ENCODE data around the gene ROCK2. TPM values are rescaled to one million over a fixed set of nuclear protein-coding genes. Genes with fewer than 3 reads are reported as not detected.

Gene ROCK2
- total RNA-seq, 1 donor from 2014 or later, result 50.7 TPM

DNA sequence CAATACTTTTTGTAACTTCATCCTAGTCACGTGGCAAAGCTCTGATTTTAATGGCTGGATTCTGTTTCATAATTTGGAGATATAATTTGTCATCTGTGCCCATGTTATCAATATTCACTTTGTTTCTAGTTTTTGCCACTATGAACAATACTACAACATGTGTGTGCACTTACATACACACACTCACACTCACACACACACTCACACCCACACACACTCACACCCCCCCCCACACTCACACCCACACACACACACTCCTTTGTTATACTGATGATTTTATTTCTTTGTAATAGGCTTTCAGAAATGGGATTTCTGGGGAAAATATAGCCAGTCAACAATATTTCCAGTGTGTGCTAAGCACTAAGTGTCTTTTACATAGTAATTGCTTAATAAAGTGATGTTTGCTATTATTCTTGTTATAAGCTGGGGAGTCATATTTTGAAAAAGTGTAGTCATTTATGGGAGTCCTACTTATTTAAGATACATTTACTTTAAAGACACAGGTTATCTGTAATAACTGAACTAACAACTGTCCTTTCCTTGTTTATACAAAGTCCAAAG, 22.8 kb upstream of the ROCK2 start:
- no peak for DNase-seq (ENCODE audit: low read depth)

DNA sequence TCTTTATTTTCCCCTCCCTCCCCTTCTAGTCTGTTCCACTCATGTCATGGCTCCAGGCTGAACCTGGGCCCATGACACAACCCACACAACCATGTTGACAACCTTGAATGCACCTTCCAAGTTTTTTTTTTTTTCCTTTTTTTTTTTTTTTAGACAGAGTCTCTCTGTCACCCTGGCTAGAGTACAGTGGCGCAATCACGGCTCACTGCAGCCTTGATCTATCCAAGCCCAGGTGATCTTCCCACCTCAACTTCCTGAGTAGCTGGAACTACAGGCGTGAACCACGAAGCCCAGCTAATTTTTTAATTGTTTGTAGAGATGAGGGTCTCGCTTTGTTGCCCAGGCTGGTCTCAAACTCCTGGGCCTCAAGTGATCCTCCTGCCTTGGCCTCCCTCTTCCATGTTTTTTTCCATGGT, 21.9 kb upstream of the ROCK2 start:
- no peak for DNase-seq (ENCODE audit: low read depth)

DNA sequence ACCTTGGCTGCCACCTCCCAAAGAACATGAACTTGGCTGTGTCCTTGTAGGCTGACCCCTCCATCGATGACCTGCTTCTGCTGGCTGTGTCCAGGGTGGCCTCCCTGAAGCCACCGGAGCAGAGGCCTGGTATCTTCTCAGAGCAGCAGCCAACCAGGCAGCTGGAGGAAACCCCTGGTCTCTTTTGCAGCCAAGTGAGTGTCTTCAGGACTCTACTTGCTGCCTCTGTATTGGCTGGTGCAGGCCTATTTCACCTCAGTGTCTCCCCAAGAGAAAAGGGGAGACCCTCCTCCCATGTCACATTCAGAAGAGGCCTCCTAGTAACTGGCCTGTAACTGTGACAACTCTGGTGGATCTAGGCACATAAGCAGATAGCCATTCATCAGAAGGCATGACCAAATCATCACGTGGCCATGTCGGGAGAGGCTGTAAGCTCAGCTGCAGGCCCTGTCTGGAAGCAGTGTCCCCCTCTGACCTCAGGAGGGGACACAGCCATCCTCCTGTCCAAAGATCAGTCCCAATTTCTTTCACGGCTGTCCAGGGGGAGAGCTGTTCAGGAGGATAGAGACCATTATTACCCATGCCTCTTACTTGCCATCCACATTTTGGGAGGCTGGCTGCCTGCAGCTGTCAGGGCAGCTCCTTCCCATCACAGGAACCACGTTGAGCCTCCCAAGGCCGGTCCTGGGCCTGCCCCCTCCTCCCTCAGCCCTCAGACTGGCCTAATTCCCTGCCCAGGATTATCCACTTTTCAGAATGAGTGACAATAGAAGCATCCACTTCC, 20.9 kb upstream of the ROCK2 start:
- no peak for DNase-seq (ENCODE audit: low read depth)

DNA sequence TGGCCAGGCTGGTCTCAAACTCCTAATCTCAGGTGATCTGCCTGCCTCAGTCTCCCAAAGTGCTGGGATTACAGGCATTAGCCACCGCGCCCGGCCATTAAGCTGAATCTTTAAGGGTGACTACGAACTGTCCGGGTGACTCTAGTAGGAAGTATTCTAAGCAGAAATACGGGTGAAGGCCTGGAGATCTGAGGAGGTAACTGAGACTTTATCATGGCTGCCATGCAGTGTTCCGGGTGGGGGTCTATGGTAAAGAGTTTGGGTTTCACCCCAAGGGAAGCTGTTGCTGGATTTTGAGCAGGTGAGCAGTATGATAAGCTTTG, 20.1 kb upstream of the ROCK2 start:
- no peak for DNase-seq (ENCODE audit: low read depth)

DNA sequence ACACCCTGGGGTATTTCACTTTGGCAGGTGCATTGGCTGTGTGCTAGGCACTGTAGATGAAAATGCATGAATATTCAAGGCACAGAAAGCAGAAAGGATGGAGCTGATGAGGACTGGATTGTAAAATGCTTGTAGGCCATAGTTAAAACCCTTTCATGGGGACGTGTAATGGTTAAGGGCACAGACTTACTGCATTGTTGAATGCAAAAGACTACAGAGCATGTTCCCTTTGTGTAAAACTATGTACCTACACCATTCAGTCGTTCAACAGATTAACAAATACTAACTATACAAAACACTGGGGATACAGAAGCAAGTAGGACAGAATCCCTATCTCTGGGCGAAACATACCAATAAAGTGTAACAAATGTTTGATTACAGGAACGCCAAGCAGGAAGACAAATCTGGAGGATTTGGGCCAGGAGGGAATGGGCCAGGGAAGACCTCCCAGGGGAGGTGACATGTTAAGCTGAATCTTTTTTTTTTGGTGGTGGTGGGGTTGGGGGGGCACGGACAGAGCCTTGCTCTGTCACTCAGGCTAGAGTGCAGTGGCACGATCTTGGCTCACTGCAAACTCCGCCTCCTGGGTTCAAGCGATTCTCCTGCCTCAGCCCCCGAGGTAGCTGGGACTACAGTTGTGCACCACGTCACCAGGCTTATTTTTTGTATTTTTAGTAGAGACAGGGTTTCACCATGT, 19.6 kb upstream of the ROCK2 start:
- no peak for DNase-seq (ENCODE audit: low read depth)

DNA sequence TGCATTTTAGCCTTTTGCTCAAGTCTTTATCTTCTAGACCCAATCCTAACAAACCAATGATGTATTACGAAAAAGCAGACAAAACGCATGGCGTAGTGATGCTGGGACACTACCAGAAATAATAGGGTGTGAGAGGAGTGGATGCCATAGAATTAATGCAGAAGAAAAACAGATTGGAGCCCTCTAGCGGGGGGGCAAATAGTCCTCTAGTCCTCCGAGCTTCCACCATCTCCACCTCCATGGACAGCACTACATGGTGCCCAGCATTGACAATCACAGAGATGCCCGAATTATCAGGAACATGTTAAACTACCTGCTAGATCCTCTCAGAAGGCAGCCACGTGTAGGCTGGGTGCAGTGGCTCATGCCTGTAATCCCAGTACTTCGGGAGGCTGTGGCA, 15.4 kb upstream of the ROCK2 start:
- no peak for DNase-seq (ENCODE audit: low read depth)

DNA sequence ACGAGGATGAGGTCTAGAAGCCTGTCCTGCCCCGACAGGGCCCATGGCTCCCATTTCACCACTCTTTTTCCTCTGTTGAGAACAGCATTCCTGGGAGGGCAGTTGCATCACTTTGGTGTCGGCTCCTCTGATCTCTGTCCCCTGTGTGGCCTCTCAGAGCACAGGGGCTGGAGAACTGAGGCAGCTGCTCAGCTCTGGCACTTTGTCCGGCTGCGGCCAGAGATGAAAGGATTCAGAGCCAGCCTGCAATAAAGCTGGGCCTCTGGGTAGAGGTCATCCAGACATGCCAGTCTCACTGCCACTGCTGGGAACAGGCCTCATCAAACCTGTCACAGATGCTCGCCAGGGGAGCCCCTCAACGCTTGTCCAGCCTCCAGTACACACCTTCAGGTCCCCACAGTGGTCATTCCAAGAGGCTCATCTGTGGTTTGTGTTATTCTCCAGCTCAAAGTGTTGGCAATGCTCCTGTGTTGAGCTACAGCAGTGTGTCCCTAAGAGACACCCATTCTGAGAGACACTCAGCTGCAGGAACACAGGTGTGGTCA, 13.1 kb upstream of the ROCK2 start:
- no peak for DNase-seq (ENCODE audit: low read depth)

DNA sequence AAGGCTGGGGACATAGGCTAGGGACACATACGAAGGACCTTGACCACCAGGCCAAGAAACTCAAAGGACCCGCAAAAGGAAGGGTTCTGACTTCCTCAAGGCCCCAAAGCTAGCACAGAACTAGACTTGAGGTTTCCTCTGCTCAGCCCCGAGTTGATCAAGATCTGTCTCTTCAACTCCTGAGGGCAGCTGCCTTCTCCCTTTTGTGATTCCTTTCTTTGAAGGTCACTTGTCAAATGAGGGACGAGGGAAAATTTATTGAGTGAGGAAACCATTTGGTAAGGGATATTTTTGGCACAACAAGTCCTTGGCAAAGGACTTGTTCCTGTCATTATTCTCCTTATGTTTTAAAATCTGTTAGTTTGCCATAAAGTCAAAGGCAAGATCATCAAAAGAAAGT, 12.3 kb upstream of the ROCK2 start:
- no peak for DNase-seq (ENCODE audit: low read depth)

DNA sequence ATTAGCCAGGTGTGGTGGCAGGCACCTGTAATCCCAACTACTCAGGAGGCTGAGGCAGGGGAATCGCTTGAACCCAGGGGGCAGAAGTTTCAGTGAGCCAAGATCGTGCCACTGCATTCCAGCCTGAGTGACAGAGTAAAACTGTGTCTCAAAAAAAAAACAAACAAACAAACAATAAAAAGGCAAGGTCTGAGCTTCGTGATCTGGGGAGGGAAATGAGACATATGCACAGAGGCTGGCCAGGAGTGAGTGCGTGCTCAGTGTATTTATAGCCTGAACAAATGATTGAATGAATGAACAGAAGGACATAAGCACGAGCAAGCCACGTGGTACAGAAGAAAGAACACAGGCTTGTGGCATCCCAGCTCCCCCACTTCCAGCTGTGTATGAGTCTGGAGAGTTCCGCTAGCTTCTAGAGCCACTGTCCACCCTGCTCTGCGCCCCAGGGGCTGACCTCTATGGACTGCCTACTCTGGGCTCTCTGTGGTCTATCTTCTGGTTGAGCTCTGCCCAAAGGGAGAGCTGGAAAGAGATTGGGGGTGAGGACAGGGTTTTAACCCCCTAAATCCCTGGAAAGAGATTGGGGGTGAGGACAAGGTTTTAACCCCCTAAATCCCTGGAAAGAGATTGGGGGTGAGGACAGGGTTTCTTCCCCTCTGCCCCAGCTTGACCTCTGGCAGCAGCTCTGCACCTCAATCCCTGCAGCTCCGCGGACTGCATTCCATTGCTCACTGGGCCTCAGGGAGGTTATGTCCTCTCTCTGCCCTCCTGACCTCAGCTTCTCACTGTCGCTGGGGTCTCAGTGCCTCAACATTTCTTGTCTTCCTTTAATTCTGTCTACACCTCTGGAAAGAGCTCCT, 11.0 kb upstream of the ROCK2 start:
- DNase-seq (ENCODE audit: low read depth), result no peak

DNA sequence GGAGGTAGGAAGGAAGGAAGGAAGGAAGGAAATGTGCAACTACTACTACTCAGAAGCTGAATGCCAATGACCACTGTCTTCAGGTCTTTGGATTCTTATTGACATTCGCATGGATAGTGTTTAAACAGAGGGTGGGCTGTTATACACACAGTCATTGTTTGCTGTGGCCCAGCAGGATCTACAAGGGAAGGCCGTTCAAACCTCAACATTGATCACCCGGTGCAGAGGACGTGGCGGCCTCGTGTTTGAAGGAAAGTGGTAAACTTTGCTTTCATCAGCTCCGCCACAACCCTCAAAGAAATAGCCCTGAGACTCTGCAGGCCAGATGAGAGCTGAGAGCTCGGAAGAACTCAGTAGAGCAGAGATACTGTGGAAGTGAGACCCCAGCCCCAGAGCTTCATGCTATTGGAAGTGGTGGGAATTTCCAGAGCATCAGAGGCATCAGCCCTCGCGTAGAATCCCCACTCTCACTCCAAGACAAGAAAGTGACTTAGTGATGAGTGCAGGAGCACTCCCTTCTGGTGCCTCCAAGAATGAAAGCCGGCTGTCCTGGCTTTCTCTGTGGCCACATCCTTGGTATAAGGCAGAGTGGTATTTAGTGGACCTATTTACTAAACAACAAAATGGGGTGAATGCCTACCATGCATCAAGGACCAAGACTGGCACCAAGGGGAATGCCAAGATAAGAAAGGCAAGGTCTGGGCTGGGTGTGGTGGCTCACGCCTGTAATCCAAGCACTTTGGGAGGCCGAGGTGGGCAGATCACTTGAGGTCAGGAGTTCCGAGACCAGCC, 10.1 kb upstream of the ROCK2 start:
- no peak for DNase-seq (ENCODE audit: low read depth)

DNA sequence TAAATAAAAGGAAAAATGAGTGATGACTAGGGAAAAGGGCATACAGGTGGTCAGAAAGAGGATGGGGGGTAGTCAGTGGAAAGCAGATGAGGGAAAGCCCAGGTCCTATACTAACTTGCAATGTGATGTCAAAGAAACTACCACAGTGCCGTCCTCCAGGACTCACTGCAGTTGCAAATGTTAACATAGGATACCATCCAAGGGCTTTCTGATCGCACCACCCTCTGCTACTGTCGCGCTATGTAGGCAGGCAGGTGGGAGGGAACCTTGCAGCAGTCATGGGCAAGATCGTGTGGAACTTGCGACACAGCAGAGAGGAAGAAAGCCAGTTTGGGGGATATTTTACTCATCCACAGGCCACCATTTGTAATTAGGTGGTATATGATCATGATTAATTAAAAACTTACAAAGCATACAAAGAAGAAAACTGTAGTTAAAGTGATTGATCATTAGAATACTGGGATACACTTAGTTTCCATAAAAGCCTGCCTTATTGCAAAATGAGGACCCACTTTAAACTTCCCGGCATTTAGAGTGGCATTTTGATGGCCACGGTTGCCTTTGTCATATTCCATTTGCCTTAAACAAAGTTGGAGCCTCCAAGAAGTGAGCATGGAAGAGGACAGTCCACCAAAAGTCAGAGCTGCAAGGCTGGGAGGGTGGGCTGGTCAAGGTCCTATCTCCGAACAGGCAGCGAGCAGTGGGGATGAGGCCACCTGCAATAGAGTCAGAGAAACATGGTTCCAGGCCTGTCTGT, 8.5 kb upstream of the ROCK2 start:
- DNase-seq (ENCODE audit: low read depth), result no peak

DNA sequence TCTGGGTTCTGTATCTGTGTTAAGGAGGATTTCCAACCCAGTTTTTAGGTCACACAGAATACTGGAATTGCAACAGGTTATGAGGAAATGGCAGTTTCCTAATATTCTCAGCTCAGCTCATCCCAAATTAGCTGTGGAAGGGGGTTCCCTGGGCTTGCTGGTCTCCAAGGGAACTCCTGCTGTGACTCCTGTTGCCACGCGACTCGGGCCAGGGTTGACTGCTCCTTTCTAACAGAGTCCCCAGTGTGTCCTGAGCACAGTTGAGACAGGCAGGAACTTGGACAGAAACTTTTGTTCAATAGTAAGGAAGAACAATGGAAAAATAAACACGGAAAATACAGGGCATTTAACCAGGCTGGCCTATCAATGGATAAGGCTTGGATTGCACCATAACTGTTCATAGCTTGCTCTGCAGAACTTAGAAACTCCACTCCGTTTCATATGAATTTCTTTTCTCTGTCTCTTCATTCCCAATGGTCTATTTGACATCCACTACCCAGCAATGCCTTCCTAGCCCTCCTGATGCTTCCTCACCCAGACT, 3.8 kb upstream of the ROCK2 start:
- peak; percentile 27 for DNase-seq (ENCODE audit: low read depth)

DNA sequence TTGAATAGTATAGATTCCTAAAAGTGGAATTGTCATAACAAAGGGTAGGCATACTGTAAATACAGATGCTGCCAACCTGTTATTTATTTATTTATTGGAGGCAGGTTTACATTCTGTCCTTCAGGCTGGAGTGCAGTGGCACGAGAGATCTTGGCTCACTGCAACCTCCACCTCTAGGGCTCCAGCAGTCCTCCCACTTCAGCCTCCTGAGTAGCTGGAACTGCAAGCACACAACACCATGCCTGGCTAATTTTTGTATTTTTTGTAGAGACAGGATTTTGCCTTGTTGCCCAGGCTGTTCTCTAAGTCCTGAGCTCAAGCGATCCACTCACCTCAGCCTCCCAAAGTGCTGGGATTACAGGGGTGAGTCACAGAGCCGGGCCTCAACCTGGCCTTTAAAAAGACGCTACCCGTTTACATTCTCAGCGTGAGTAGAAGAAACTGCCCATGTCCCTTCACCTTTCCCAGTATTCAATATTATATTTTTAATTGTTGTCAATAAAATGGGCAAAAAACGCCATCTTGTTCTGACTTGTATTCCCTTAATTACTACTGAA, 3.0 kb upstream of the ROCK2 start:
- no peak for DNase-seq (ENCODE audit: low read depth)

DNA sequence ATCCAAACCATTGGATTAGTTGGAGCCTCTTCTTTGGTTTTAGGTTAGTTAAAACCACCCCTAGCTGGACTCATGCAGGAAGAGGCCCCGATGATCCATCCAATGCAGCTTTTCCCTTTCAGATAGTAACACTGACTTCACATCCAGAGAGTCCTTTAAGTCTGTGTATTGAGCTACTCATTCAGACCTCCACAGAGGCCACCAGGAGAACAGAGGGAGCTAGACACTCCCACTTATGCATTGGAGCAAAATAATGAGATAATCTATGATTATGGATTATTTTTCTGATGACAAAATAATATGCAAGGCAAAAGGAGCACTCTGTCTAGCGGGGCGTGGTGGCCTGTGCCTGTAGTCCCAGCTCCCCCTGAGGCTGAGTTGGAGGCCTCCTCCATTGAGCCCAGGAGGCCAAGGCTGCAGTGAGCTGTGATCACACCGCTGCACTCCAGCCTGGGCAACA, 1.6 kb upstream of the ROCK2 start:
- DNase-seq (ENCODE audit: low read depth), result no peak

DNA sequence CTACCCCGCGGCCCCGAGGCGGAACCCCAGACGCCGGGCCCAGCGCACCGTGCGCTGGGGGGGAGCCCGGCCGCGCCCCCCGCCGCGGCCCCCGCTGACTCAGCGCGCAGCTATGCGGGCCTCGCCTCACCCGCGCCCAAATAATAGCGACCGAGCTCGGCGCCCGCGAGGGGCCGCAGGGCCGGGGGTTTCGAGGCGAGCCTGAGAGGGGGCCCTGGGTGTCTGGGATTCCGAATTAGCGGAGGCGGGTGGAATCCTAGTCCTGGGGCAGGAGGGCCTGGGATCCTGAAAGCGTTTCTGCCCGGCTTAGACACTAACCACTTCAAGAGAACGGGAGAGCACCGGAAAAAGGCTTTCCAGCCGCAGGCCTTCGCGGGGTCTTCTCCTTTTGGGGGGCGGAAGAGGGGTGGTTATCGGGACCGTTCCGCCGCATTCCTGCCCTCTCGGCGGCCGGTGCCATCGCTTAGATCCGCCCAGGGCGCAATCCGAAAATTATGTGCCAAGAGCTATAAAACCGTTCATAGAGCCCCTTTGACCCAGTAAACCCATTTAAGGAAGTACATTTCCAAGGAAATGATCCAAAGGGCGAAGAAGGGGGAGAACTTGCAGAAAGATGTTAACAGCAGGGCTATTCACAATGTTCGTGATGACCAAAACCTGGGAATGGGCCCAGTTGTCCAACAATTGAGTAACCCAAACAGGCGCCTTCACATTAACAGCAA, 681 bp upstream of the ROCK2 start:
- DNase-seq (ENCODE audit: low read depth), result peak; percentile 83

DNA sequence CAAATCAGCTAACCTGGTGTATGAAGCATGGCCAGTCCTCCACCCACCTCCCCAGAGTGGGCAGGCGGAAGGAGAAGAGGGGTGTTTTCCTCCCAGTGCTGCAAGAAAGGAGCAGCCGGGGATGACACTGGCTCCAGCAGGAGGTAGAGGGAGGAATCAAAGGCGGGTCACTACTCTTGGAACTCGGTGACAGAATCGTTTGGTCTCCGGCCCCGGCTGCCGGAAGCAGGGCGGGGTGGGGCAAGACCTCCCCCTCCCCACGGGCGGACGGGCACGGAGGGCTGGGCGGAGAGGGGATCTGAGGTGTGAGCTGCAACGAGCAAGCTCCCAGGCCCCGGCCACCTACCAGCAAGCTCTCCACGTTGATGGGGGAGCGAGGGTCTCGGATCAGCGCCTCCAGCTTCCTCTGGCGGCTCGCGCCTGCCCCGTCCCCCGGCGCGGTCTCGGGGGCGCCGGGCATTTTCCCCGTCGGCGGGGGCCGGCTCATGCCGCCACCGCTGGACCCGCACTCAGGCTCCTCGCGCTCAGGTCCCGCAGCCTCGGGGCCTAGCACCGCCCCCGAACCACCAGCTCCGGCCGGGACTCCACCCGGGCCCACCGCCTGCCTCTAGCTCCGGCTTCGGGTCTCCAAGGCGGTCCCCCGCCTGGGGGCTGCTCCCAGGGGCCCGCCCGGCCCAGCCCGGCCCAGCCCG, 640 bp downstream of the ROCK2 start:
- DNase-seq (ENCODE audit: low read depth), result peak; percentile 26

DNA sequence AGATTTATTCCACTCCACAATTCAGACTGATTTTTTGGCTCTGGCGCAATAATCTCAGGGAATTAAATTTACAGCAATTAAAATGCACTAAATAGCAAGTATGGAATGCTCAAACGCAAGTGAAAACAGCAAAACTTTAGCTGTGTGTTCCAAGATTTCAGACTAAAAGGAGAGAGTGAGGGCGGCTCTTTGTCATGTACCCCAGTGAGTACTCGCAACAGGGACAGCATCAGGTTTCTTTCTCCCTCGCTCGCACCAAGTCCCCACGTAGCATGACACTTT, 1.1 kb downstream of the ROCK2 start:
- DNase-seq (ENCODE audit: low read depth), result no peak

DNA sequence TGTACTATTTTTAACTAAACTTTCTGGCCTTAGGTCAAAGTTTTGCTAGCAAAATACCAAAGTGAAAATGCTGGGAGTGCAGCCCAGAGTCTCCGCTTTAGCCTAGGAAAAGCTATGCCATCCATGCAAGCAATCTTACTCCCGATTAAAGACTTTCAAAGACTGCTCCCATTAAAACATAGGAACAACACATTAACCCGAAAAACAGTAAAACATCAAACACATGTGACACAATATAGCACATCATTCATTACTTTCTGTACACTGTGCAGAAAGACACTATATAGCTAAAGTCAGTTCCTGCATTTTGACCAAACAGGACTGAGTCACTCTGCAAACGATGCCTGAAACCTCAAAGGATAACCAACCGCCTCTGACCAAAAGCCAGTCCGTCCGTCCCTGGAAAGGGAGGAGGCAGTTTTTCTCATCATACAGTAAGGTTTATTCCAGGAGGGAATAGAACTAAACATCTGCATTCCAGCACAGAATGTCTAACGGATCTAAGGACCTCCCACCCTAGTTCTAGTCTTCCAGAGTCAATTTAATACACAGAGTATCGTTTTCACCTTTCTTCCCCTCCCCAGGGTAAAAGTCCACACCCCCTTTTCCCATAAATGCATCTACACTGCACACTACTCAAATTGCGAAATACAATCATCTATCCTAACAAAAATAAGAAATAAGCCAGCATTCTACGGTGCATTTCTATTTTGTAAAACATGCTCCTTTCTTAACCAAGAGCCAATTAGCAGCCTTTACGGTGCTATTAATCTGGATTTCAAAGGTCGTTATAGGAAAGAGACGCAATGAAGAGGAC, 1.7 kb downstream of the ROCK2 start:
- DNase-seq (ENCODE audit: low read depth), result peak; percentile 70

Data from renal cortical epithelial cell (primary cell).